Right lobe of liver (tissue), 6 donors: ENCODE data around the gene ATXN1. TPM values are rescaled to one million over a fixed set of nuclear protein-coding genes. Genes with fewer than 3 reads are reported as not detected.

ENCODE experiments used
- ATAC-seq, 4 donors: fragments of 200-7000 bp; cut with Tn5 transposase; one replicate each; pipeline ENCODE4 v1.9.1; 2020; ENCODE audit warnings: mild to moderate bottlenecking in 4 of 4, moderate library complexity in 4 of 4
- DNase-seq, 3 donors: peaks; one replicate each; pipeline ENCODE4 v3.0.0-alpha.2; 2020
- H3K27ac ChIP-seq, 3 donors: fragments of 200-600 bp; one replicate each; pipeline ENCODE4 v1.8.0; 2022
- H3K27me3 ChIP-seq, 2 donors: fragments of 200-600 bp; one replicate each; pipeline ENCODE4 v1.8.0; 2022
- H3K36me3 ChIP-seq, 4 donors: fragments of 200-600 bp; sonication (generic) in 1 of 4; one replicate each; pipeline versions ENCODE4 v1.5.1 to v1.8.0; 2017 to 2022; ENCODE audit warnings: control low read depth in 1 of 4
- H3K4me1 ChIP-seq, 4 donors: fragments of 200-600 bp; sonication (generic) in 1 of 4; one replicate each; pipeline versions ENCODE4 v1.5.1 to v1.8.0; 2017 to 2022; ENCODE audit warnings: control low read depth in 1 of 4
- H3K4me3 ChIP-seq, 3 donors: fragments of 200-600 bp; one replicate each; pipeline ENCODE4 v1.8.0; 2022
- H3K9me3 ChIP-seq, 4 donors: fragments of 200-600 bp; sonication (generic) in 1 of 4; one replicate each; pipeline versions ENCODE4 v1.5.1 to v1.8.0; 2017 to 2022; ENCODE audit warnings: control low read depth in 1 of 4
- POLR2A ChIP-seq: fragments of 450-650 bp; IDR thresholded peaks from one replicate; pipeline ENCODE4 v1.6.1; 2017; ENCODE audit warnings: antibody characterized with exemption, mild to moderate bottlenecking
- WGBS: methylation state at CpG from one replicate; pipeline ENCODE4 v1.1.6; 2018; ENCODE audit warnings: low coverage, low lambda C conversion rate; ENCODE audit not compliant: insufficient coverage; ENCODE audit errors: missing lambda C conversion rate; 5-methylcytosine and 5-hydroxymethylcytosine counted together
- intact Hi-C, 2 donors: fragments of 100-400 bp; cut with DNase I; formaldehyde crosslinking; loops; one replicate each; pipeline versions ENCODE4 v1.11.2 to v1.14.1; 2022
- total RNA-seq, 6 experiments: library from RNA; depleted of rRNA in 2 of 6; stranded (reverse); fragments of >200 nt in 2 of 6; fragmentation: NEBNext Ultra II Directional in 3 of 6; extraction: Animal tissue kit (Norgen Biotek cat#: 25700) in 3 of 6; gene quantifications; one replicate each; pipeline versions ENCODE4 v1.1.0 to v1.2.4, GENCODE V29; 2016 to 2023
- TF ChIP-seq, protein P1 (sequence below), 4 donors: fragments of 200-600 bp in 3 of 4; fragments of 450-650 bp in 1 of 4; IDR thresholded peaks; one replicate each; pipeline versions ENCODE4 v1.5.1 to v1.8.0; 2016 to 2022; ENCODE audit warnings: antibody characterized with exemption in 4 of 4, mild to moderate bottlenecking in 2 of 4
- donor health status: DM: no; HTN: yes; CAD: no.
- donor health status: DM: no; HTN: no; CAD: no.
- donor health status: DM: no; HTN: no; CAD: no.
- donor health status: DM: no; HTN: yes; CAD: no.
- donor health status: DM: no; HTN: yes; CAD: no.

The ATXN1 gene
- total RNA-seq, 6 experiments from 2014 or later = 23.2 to 28.7 (median 25.0) TPM

DNA sequence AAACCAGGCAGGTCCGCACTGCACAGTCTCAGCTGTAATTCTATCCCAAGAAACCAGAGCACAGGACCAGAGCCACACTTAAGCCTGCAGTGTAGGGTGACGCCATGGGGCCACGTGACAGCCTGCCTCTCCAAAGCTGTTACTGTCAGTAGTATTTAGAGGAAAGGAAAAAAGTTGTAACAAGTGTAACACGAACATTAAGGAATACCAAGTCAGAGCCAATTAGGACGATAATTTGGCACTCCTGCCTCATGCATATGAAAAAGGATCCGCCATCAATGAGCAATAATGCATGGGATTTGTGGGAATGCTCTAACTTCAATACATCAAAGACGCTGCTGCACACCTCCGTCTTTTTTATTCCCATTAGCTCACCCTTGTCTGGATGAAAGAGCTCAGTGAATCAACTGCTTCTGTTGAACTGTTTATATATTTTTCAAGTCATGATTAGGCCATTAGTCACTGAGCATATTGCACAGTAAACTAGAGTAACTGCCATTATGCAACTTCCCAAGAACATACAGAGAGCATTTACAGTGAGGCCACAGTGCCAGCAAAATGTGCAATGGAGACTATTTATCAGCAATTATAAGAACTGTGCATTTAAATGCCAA is 79.9 kb downstream of the ATXN1 start:
- Histone ChIP-seq H3K4me3 (no peak overlapping the region), H3K4me1 (peaks cover 0 to 28% (median 10%) of the 10 kb centered on the region in 4 donors), H3K36me3 (no peaks in the 10 kb centered on the region), H3K27me3 (no peaks in the 10 kb centered on the region), H3K27ac (no peak overlapping the region), H3K9me3 (no peaks in the 10 kb centered on the region)
- TF ChIP-seq, protein P1, sequence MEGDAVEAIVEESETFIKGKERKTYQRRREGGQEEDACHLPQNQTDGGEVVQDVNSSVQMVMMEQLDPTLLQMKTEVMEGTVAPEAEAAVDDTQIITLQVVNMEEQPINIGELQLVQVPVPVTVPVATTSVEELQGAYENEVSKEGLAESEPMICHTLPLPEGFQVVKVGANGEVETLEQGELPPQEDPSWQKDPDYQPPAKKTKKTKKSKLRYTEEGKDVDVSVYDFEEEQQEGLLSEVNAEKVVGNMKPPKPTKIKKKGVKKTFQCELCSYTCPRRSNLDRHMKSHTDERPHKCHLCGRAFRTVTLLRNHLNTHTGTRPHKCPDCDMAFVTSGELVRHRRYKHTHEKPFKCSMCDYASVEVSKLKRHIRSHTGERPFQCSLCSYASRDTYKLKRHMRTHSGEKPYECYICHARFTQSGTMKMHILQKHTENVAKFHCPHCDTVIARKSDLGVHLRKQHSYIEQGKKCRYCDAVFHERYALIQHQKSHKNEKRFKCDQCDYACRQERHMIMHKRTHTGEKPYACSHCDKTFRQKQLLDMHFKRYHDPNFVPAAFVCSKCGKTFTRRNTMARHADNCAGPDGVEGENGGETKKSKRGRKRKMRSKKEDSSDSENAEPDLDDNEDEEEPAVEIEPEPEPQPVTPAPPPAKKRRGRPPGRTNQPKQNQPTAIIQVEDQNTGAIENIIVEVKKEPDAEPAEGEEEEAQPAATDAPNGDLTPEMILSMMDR (IDR thresholded peaks at IDR 0.05) = no peak
- no peak for TF ChIP-seq POLR2A
- 79% methylated on average over 8 of the region's 8 CpGs for WGBS
- DNase-seq (no peak), ATAC-seq (peak in 3 of 4 donors; percentile 7 to 43 (median 17))
- intact Hi-C loops = no loop called here

DNA sequence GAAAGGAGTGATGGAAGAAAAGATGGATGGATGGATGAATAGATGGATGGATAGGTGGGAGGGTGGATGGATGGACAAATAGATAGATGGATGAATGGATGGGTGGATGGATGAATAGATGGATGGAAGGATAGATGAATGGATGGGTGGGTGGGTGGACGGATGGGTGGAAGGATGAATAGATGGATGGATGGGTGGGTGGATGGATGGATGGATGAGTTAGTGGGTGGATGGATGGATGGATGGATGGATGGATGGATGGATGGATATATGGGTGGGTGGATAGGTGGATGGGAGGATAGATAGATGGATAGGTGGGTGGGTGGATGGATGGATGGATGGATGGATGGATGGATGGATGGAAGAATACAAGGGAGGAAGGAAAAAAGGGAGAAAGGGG is 82.2 kb downstream of the ATXN1 start:
- H3K4me3 ChIP-seq = no peak overlapping the region
- intact Hi-C loops = no loop called here
- peaks cover 0 to 33% (median 9%) of the 10 kb centered on the region in 4 donors for H3K4me1 ChIP-seq
- 83% methylated on average over 1 of the region's 1 CpG for WGBS
- no peaks in the 10 kb centered on the region for H3K27me3 ChIP-seq
- no peak for TF ChIP-seq POLR2A
- TF ChIP-seq, protein P1 (IDR thresholded peaks at IDR 0.05) = no peak
- DNase-seq (no peak), ATAC-seq (no peak)
- no peak overlapping the region for H3K27ac ChIP-seq
- no peaks in the 10 kb centered on the region for H3K36me3 ChIP-seq
- H3K9me3 ChIP-seq = no peaks in the 10 kb centered on the region

DNA sequence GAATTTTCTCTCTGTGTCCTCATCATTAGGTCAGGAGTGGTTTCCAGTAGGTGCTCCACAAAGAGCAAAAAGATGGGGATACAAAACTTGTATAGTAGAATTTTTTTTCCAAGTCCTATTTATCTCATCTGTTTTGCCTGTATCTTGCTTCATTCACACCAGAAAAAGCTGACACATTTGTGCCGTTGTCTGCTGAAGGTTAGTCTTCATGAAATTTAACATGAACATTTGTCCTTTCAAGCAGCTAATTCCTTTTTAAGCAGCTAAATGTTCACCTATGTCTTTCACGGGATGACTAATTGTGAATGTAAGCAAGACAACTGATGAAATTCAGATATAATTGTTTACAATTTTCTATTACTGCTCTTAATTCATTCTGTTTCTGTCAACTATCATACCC is 83.8 kb downstream of the ATXN1 start:
- ATAC-seq (no peak), DNase-seq (no peak)
- Histone ChIP-seq H3K4me3 (no peak overlapping the region), H3K36me3 (no peaks in the 10 kb centered on the region), H3K9me3 (no peaks in the 10 kb centered on the region), H3K27me3 (no peaks in the 10 kb centered on the region), H3K4me1 (peaks cover 0 to 31% (median 6%) of the 10 kb centered on the region in 4 donors), H3K27ac (peak overlapping the region in 1 of 3 donors; percentile 46)
- intact Hi-C loops = no loop called here
- 37% methylated on average over 2 of the region's 2 CpGs for WGBS
- TF ChIP-seq, protein P1 (IDR thresholded peaks at IDR 0.05) = no peak
- no peak for TF ChIP-seq POLR2A

DNA sequence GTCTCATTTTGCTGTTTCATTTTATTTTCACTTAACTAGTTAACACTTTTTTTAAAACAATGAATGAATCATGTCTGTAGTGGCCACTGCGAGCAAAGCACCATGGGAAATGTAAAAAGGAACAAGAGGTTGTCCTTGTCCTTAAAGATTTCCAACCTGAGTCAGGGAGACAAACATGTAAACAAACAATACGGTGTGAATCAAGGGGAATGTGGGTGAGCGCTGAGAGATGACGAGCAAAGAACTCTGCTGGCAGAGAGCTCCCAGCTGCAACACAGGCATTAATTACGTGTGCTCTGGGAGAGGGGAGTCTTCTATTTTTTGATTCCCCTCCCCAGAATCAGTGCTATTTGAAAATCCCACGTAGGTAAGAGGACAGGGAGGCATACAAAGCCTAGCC is 84.3 kb downstream of the ATXN1 start:
- no peaks in the 10 kb centered on the region for H3K27me3 ChIP-seq
- H3K9me3 ChIP-seq = no peaks in the 10 kb centered on the region
- TF ChIP-seq POLR2A = no peak
- TF ChIP-seq, protein P1 (IDR thresholded peaks at IDR 0.05) = no peak
- peak in 2 of 4 donors; percentile 47 to 68 for ATAC-seq
- 41% methylated on average over 6 of the region's 6 CpGs for WGBS
- peaks cover 0 to 36% (median 8%) of the 10 kb centered on the region in 4 donors for H3K4me1 ChIP-seq
- no peak for DNase-seq
- H3K36me3 ChIP-seq = no peaks in the 10 kb centered on the region
- H3K27ac ChIP-seq = peak overlapping the region in 1 of 3 donors; percentile 46
- intact Hi-C loops = no loop called here
- no peak overlapping the region for H3K4me3 ChIP-seq
